Measurements from ENCODE around the gene CD44.
"Not testable (repeated sequence)": the region's sequence is repeated elsewhere in the genome, so short reads cannot be mapped to it uniquely, and the experiment has no call there.

Gene CD44

DNA sequence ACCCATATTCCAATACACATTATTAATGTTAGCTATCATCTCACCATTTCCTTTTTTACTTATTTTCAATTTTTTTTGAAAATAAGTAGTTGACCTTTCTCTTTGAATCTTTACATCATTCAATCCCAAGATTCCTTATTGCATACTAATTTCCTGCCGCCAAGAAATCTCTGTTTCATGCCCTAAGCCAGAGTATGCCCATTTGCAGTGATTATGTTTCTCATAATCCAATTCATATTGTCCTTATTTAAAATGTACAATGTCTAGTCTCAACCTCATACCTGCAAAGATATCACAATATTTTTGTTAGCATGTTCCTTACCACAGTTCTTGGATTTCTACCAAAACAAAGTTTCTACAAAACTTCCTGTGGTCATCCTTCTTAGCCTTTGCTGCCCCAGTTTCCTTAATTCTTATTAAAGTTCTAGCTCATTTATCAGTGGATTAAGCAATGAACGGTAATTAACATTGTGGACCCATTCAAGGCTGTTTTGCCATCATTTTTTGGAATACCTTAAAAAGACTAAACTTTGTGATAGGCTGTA, 75.3 kb downstream of the CD44 start:
- DNase-seq (ENCODE audit: low spot score) = no peak

DNA sequence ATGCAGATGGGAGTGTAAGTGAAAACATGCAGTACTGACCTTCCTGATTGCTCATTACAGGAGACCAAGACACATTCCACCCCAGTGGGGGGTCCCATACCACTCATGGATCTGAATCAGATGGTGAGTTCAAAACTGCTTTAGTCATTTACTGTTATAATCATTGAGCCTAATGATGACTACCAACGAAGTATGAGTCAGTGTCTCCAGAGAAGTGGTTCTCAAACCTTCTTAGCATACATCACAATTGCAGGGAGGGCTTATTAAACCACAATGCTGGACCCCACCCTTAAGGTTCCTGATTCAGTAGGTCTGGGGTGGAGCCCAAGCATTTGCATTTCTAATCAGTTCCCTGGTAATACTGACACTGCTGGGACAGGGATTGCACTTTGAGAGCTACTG, 75.8 kb downstream of the CD44 start:
- DNase-seq (ENCODE audit: low spot score) = no peak

DNA sequence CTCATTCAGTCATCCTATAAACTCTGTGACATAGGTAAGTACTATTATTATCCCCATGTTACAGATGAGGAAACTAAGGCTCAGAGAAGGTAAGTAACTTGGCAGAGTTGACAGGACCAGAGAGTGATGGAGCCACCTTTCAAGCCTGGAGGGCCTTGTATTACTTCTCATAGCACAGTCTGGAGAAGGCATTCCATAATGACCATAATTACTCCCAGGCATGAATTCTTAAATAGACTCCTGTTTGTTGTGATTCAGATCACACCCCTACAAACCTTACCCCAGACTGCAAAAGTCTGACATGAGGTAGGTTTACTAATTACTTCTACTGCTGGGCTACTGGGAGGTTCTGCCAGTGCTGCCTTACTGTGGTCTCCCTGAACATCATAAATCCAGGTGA, 77.0 kb downstream of the CD44 start:
- no peak for DNase-seq (ENCODE audit: low spot score)

GRCh38 chr11:35216962-35217678, 78.1 kb downstream of the CD44 start:
- DNase-seq (ENCODE audit: low spot score) = no peak

- DNase-seq (ENCODE audit: low spot score) = no peak
Measured at GRCh38 chr11:35218956-35219355, 80.0 kb downstream of the CD44 start.

DNA sequence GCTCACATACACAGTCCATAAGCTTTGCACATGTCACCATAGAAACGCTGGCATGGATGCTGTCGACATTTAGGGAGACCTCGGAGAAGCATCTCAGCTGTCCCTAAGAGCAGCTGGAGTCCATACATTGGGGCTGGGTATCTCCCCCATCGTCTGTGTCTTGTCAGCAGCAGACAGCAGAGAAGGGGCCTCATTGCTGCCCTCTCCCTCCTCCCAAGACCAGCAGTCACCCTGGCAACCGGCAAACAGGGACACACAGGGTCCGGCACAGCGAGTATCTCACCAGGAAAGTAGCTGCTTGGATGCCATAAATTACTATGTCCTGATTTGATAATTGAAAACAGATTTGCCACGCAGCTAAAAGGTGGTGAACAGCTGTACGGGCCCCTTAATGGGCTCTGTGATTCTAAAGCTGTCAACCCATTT, 84.4 kb downstream of the CD44 start:
- DNase-seq (ENCODE audit: low spot score) = no peak

GRCh38 chr11:35223991-35224390, 85.0 kb downstream of the CD44 start:
- DNase-seq (ENCODE audit: low spot score) = no peak

- DNase-seq (ENCODE audit: low spot score) = no peak
Measured at GRCh38 chr11:35225946-35226520, 87.1 kb downstream of the CD44 start.

DNA sequence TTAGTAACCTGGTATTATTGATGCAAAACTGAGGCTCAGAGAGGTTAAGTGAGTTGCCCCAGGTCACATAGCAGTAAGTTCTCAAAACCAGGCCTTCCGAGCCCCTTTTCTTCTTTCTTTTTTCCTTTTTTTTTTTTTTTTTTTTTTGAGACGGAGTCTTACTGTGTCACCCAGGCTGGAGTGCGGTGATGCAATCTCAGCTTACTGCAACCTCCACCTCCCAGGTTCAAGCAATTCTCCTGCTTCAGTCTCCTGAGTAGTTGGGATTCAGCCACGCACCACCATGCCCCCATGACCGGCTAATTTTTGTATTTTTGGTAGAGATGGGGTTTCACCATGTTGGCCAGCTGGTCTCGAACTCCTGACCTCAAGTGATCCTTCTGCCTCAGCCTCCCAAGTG, 87.8 kb downstream of the CD44 start:
- not testable (repeated sequence) for DNase-seq (ENCODE audit: low spot score)

DNA sequence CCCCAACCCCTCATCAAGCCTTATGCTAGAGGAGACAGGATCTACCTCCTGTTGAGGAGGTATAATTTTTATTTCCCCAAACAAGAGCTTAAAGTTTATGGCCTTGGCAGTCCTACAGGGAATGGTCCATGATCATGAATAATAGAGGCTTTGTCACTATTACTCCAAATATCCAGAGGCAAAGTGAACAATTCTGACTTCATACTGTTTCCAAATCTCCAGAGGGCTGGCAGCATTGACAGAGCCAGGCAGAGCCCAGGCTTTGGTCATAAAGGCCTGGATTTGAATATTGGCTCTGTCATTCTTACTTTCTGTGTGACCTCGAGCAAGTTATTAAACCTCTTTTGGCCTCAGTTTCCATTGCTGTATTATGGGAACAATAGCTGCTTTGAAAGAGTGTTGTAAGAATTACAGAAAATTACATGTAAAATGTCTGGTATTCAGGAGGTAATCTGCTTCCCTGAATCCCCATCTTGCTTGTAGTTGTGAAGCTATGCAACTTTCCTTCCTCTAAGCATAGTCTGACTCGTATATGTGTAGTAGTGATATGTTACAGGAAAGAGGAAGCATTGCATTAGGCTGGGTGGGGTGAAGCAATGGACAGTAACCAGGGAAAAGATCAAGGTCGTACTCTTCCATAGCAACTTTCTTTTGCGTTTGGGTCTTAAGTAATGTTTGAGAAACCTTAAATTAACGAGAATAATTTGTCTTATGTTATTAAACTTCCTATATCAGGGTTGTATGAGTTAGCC, 88.8 kb downstream of the CD44 start:
- DNase-seq (ENCODE audit: low spot score) = no peak

GRCh38 chr11:35228328-35228725, 89.4 kb downstream of the CD44 start:
- no peak for DNase-seq (ENCODE audit: low spot score)

DNA sequence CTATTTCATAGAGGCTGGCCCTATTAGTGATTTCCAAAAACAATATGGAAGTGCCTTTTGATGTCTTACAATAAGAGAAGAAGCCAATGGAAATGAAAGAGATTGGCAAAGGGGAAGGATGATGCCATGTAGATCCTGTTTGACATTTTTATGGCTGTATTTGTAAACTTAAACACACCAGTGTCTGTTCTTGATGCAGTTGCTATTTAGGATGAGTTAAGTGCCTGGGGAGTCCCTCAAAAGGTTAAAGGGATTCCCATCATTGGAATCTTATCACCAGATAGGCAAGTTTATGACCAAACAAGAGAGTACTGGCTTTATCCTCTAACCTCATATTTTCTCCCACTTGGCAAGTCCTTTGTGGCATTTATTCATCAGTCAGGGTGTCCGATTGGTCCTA, 91.4 kb downstream of the CD44 start:
- no peak for DNase-seq (ENCODE audit: low spot score)

DNA sequence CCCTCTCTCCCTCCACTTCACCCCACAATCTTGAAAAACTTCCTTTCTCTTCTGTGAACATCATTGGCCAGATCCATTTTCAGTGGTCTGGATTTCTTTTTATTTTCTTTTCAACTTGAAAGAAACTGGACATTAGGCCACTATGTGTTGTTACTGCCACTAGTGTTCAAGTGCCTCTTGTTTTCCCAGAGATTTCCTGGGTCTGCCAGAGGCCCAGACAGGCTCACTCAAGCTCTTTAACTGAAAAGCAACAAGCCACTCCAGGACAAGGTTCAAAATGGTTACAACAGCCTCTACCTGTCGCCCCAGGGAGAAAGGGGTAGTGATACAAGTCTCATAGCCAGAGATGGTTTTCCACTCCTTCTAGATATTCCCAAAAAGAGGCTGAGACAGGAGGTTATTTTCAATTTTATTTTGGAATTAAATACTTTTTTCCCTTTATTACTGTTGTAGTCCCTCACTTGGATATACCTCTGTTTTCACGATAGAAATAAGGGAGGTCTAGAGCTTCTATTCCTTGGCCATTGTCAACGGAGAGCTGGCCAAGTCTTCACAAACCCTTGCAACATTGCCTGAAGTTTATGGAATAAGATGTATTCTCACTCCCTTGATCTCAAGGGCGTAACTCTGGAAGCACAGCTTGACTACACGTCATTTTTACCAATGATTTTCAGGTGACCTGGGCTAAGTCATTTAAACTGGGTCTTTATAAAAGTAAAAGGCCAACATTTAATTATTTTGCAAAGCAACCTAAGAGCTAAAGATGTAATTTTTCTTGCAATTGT, 92.3 kb downstream of the CD44 start:
- DNase-seq (ENCODE audit: low spot score) = no peak

DNA sequence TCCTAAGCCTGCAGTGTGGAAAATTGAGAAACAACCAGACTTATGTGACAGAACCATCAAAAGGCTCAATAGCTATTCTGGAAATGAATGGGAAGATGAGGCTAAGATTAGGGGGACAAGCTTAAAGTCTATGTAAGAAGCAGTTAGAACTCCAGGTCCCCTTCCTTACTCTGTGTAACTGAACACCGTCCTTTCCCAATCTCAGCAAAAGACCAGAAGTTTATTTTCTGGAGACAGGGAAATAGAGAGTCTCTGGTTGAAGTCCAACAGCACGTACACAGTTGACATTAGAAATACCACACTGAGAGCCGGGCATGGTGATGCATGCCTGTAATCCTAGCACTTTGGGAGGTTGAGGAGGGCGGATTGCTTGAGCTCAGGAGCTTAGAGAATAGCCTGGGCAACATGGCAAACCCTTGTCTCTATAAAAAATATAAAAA, 93.9 kb downstream of the CD44 start:
- DNase-seq (ENCODE audit: low spot score) = no peak

- no peak for DNase-seq (ENCODE audit: low spot score)
Measured at GRCh38 chr11:35233518-35233917, 94.5 kb downstream of the CD44 start.

GRCh38 chr11:35234460-35235156, 95.6 kb downstream of the CD44 start:
- no peak for DNase-seq (ENCODE audit: low spot score)

DNA sequence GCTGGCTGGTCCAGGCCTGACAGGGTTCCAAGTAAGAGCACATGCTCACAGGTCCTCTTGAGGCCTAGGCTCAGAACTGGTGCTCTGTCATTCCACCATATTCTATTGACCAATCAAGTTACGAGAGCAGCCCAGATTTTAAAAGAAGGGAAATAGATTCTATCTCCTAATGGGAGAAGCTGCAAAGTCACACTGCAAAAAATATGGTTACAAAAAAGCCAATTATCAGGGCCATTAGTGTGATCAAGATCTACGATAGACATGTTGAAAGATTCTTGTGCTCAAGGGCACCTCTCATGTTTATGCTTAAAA, 96.1 kb downstream of the CD44 start:
- no peak for DNase-seq (ENCODE audit: low spot score)

DNA sequence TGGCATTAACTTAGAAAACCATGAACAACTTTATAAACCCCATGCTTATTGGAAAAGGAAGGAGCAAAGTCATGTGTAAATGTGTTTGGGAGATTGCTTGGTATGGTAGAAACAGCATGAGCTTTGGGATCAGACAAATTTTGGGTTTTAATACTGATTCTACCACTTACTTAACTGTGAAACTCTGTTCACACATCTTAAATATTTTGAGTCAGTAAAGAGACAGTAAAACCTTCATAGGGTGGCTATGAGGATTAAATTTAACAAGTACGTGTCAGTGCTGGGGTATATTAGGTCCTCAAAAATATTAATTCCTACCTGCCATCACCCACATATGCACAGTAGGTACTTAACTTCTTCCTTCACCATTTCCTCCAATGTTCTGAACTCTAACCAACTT, 96.5 kb downstream of the CD44 start:
- no peak for DNase-seq (ENCODE audit: low spot score)

- no peak for DNase-seq (ENCODE audit: low spot score)
Measured at GRCh38 chr11:35235936-35236666, 97.1 kb downstream of the CD44 start.

DNA sequence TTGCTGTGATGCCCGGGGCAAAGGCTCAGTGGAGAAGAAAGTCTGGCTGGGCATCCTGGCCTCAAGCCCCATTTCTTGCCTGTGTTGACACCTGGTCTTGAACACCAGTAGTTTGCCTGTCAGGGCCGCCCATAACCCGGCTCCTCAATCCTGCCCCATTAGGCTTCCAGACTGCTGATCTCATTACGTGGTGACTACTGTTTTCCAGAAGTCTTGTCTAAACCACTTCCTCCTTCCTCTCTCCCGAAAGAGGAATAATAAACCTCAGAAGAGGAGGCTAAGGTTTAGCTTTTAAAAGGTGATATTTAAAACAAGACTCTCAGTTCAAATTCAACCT, 97.7 kb downstream of the CD44 start:
- DNase-seq (ENCODE audit: low spot score) = no peak

DNA sequence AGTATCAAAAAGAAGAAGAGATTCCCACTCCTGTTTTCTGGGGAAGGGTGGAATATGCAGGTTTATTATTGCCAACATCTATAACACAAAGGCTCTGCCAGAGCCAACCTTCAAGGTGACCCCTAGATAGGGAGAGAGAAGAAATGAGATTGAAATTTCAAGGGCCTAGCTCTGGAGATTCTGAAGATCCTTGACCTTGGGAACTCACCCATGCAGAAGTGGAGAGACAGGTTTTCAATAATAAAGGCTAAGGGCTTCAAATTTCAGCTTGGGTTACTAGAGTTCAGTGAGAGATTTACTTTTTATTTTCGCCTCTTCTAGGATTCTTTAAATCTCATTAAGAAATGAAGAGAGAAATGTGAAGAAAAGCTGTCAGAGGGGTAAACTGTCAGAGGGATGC, 98.4 kb downstream of the CD44 start:
- DNase-seq (ENCODE audit: low spot score) = no peak
